GM21515 (cell line): ENCODE measurements around the gene KIF26A.

Source experiments
- ATAC-seq: cut with Tn5 transposase; IDR thresholded peaks from one replicate; pipeline ENCODE4 v1.9.1; 2021; ENCODE audit not compliant: unreplicated experiment

The KIF26A gene

GRCh38 chr14:104138098-104138717, at the start of gene KIF26A:
TSS of gene KIF26A (plus strand) at chr14:104138587. CDS start at chr14:104138723, 136 bp downstream.
- no peak for ATAC-seq

- ATAC-seq, result no peak
Measured at GRCh38 chr14:104090071-104090748, 48.2 kb upstream of the KIF26A start.

- no peak for ATAC-seq
Measured at GRCh38 chr14:104091061-104091926, 47.1 kb upstream of the KIF26A start.

GRCh38 chr14:104091927-104092771, 46.2 kb upstream of the KIF26A start:
- ATAC-seq, result no peak

GRCh38 chr14:104092931-104093365, 45.4 kb upstream of the KIF26A start:
- ATAC-seq, result no peak

GRCh38 chr14:104093366-104094055, 44.9 kb upstream of the KIF26A start:
- ATAC-seq, result no peak

GRCh38 chr14:104094056-104094708, 44.2 kb upstream of the KIF26A start:
- no peak for ATAC-seq

- ATAC-seq, result no peak
Measured at GRCh38 chr14:104094709-104095425, 43.5 kb upstream of the KIF26A start.

GRCh38 chr14:104095426-104096310, 42.7 kb upstream of the KIF26A start:
- no peak for ATAC-seq

GRCh38 chr14:104096318-104096717, 42.1 kb upstream of the KIF26A start:
- no peak for ATAC-seq

- no peak for ATAC-seq
Measured at GRCh38 chr14:104096751-104097700, 41.4 kb upstream of the KIF26A start.

- ATAC-seq, result no peak
Measured at GRCh38 chr14:104098272-104099095, 39.9 kb upstream of the KIF26A start.

GRCh38 chr14:104099096-104100041, 39.0 kb upstream of the KIF26A start:
- ATAC-seq, result no peak

- ATAC-seq, result no peak
Measured at GRCh38 chr14:104100171-104101085, 38.0 kb upstream of the KIF26A start.
